ENCODE measurements around the gene PSMB4.
"Not testable (repeated sequence)": the region's sequence is repeated elsewhere in the genome, so short reads cannot be mapped to it uniquely, and the experiment has no call there.

Gene PSMB4

DNA sequence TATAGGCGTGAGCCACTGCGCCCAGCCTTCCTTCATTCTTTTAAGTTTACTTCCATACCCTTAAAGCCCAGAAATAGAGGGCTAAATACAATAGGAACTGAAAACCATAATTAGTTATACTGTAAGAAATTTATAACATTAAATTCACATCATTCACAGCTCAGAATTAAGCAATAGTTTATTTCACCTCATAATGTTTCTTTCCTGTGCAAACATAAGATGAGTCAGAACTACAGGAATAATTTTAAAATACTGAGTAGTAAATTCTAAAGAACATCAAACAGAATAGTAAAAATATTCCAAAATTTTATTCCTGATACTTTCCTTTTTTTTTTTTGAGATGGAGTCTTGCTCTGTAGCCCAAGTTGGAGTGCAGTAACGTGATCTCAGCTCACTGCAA lies 35.8 kb downstream of the PSMB4 start:
- H3K27ac ChIP-seq, result no peak overlapping the region
- DNase-seq (ENCODE audit: low read depth, low spot score), result no peak

GRCh38 chr1:151436985-151437384 lies 37.6 kb downstream of the PSMB4 start:
- no peak for DNase-seq (ENCODE audit: low read depth, low spot score)
- no peak overlapping the region for H3K27ac ChIP-seq

- not testable (repeated sequence) for H3K27ac ChIP-seq; DNase-seq (ENCODE audit: low read depth, low spot score)
Measured at GRCh38 chr1:151437396-151437795, 38.0 kb downstream of the PSMB4 start.

GRCh38 chr1:151443846-151444782 lies 44.7 kb downstream of the PSMB4 start:
- peak; percentile 56 for DNase-seq (ENCODE audit: low read depth, low spot score)
- H3K27ac ChIP-seq, result peak overlapping the region; percentile 23

- H3K27ac ChIP-seq, result peak overlapping the region; percentile 23
- DNase-seq (ENCODE audit: low read depth, low spot score), result no peak
Measured at GRCh38 chr1:151444783-151445177, 45.4 kb downstream of the PSMB4 start.

DNA sequence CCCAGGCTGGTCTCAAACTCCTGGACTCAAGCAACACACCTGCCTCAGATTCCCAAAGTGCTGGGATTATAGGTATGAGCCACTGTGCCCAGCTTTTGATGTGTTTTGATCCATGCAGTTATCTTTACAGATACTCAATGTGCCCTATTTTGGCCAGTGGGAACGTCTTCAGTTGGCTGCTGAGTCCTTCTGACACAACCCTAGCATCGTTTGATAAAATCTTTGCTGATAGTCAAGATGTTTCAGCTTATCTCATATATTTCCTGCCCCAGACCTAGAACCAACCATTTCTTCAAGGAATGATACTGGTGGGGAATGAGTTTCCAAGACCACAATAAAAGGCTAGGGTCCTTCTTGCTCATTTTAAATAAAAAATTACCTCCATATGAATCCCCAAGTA lies 48.3 kb downstream of the PSMB4 start:
- no peak overlapping the region for H3K27ac ChIP-seq
- no peak for DNase-seq (ENCODE audit: low read depth, low spot score)
